ENCODE data around the gene ABCF1.
A peak's percentile ranks its signal among the peaks of the same experiment; 100 is the strongest.

The ABCF1 gene

GRCh38 chr6:30557683-30557981 lies 13.6 kb upstream of the ABCF1 start:
- no peak for DNase-seq (ENCODE audit: low read depth in 3 of 3)

GRCh38 chr6:30560930-30561329 lies 10.3 kb upstream of the ABCF1 start:
- no peak for DNase-seq (ENCODE audit: low read depth in 3 of 3)

DNA sequence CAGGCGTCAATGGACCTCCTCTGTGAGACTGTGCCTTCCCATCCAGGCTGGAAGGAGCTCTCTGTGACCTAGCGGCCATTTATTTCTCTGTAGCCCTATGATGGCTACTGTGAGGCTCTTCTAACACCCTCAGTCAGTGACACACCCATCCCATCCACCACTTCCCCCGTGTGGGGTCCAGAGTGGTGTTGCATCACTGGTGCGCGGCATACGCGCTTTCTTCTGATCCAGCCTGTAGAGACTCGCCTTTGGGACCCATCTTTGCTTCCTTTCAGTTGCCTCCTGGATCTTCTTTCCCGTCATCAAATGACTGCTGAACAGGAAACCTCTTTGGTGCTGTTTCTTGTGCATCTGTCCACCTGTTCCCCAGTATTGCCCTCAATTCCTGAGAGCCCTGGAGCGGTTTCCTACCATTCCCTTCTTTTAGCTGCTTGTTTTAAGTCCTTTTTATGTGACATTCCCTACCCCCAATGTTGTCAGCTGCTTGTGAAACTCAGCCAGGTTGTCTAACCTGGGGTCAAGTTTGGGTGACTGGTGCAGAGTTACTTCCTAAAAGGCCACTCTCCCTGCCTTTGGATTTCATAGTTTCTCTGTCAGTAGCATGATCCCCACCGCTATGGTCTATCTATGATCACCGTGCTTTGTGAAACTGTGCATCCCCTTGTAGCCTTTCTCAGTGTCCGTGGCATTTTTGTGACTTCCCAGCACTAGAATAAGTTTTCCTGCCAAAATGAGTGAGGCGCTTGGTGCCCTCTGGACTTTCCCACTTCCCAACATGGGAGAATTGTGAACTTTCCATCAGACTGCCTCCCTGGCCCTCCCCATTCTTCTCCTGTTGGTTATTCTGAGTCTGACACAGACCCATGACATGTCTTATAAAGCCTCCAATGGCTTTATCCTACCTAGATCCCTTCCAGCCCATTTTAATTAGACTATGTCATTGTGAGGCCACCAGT lies 8.5 kb upstream of the ABCF1 start:
- DNase-seq (ENCODE audit: low read depth in 3 of 3), result no peak

GRCh38 chr6:30564114-30564513 lies 7.1 kb upstream of the ABCF1 start:
- no peak for DNase-seq (ENCODE audit: low read depth in 3 of 3)

- no peak for DNase-seq (ENCODE audit: low read depth in 3 of 3)
These were observed 5.5 kb upstream of the ABCF1 start for GRCh38 chr6:30565772-30566171.

DNA sequence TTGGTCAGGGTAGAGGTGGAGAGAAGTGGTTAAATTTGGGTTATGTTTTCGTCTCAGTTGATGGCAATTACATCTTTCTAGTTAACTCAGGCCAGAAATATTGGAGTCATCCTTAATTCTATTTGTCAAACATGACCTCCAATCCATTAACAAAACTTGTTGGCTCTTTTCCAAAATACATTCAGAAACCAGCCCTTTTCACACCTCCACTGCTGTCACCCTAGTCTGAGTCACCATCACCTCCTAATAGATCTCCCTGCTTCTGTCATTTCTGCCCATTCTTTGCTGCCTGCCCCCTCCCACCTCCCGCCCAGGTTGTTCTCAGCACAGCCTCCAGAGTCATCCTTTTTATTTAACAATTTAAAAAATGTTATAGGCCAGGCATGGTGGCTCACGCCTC lies 3.0 kb upstream of the ABCF1 start:
- DNase-seq (ENCODE audit: low read depth in 3 of 3), result peak in 2 of 3 experiments; percentile 26 to 53

- no peak for DNase-seq (ENCODE audit: low read depth in 3 of 3)
These were observed 979 bp upstream of the ABCF1 start for GRCh38 chr6:30570263-30570662.

GRCh38 chr6:30570740-30571074 lies 535 bp upstream of the ABCF1 start:
- no peak for DNase-seq (ENCODE audit: low read depth in 3 of 3)

DNA sequence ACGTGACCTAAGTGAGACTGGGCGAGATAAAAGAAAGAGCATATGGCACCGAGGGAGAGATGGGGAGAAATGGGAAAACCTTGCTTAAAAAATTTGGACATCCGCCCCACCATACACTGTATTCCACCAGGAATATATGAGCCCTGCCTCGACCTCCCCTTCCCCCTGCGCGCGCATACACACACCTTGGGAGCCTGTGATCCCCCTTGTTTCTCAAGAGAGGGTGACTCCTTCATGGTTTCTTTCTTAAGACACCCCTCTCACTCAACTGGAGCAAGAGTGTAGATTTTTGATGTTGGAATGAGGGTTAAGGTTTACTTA lies 480 bp downstream of the ABCF1 start:
- DNase-seq (ENCODE audit: low read depth in 3 of 3), result no peak

DNA sequence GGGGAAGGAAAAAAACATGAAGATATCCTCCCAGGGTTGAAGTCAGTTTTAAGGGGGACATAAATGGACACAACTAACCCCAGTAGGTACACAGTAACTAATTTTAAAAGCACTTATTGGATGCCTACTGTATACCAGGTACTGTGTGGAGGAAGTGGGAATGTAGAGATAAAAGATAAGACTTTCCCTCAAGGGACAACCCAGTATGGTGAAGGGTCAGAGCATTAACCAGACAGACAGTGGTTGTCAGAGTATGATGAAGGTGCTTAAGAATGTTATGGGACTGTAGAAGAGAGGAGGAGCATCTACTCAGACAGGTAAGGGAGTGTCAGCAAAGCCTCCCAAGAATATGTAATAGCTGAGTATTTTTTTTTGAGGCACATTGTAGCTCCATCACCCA lies 906 bp downstream of the ABCF1 start:
- DNase-seq (ENCODE audit: low read depth in 3 of 3), result no peak

DNA sequence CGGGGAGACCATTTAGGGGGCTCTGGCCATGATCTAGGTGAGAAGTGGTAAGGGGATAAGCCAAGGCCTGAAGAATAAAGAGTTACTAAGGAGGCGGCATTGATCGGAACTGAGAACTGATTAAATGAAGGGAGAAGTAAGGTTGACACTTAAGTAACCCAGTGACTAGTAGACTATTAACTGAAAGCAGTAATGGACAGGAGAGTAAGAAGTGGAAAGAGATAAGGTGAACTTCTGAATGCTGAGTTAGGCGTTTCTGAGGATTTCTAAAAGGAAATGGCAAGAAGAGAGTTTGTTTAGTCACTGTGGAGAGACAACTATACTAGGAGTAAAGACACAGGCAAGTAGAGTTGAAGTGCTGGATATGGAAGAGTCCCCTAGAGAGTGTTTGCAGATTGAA lies 1.9 kb downstream of the ABCF1 start:
- DNase-seq (ENCODE audit: low read depth in 3 of 3), result no peak

DNA sequence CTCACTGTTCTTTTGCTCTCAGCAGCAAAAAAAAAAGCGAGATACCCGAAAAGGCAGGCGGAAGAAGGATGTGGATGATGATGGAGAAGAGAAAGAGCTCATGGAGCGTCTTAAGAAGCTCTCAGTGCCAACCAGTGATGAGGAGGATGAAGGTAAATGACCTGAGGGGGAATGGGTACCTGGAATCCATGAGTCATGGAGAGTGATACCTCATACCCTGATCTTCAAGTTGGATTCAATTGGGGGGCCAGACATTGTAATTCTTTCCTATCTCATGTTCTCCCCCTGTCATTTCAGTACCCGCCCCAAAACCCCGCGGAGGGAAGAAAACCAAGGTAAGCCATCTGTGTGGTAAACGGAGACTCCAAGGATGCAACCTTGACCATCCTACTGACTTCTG lies 6.8 kb downstream of the ABCF1 start:
- no peak for DNase-seq (ENCODE audit: low read depth in 3 of 3)

- DNase-seq (ENCODE audit: low read depth in 3 of 3), result no peak
These were observed 12.7 kb downstream of the ABCF1 start for GRCh38 chr6:30583921-30584320.

- DNase-seq (ENCODE audit: low read depth in 3 of 3), result no peak
These were observed 18.6 kb downstream of the ABCF1 start for GRCh38 chr6:30589754-30590358.

DNA sequence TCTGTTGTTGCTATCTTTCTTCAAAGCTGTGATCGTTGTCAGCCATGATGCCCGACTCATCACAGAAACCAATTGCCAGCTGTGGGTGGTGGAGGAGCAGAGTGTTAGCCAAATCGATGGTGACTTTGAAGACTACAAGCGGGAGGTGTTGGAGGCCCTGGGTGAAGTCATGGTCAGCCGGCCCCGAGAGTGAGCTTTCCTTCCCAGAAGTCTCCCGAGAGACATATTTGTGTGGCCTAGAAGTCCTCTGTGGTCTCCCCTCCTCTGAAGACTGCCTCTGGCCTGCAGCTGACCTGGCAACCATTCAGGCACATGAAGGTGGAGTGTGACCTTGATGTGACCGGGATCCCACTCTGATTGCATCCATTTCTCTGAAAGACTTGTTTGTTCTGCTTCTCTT lies 19.3 kb downstream of the ABCF1 start:
- DNase-seq (ENCODE audit: low read depth in 3 of 3), result no peak

GRCh38 chr6:30591008-30591407 lies 19.8 kb downstream of the ABCF1 start:
- no peak for DNase-seq (ENCODE audit: low read depth in 3 of 3)

- no peak for DNase-seq (ENCODE audit: low read depth in 3 of 3)
These were observed 21.0 kb downstream of the ABCF1 start for GRCh38 chr6:30592287-30592686.

GRCh38 chr6:30597315-30598144 lies 26.3 kb downstream of the ABCF1 start:
- peak; percentile 44 to 79 (median 71) for DNase-seq (ENCODE audit: low read depth in 3 of 3)

DNA sequence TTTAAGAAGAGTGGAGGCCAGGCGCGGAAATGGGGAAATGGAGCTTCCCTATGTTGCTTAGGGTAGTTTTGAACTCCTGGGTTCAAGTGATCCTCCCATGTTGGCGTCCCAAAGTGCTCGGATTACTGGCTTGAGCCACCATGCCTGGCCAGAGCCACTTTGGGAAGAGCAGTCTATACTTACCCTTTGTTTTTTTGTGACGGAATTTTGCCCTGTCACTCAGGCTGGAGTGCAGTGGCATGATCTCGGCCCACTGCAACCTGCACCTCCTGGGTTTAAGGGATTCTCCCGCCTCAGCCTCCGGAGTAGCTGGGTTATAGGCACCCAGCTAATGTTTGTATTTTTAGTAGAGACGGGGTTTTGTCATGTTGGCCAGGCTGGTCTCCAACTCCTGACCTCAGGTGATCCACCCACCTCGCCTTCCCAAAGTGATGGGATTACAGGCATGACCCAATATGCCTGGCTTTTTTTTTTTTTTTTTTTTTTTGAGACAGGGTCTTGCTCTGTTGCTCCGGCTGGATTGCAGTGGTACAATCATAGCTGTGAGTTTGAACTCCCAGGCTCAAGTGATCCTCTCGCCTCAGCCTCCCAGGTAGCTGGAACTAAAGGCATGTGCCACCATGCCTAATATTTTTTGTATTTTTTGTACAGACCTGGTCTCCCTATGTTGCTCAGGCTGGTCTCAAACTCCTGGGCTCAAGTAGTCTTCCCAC lies 27.8 kb downstream of the ABCF1 start:
- DNase-seq (ENCODE audit: low read depth in 3 of 3), result no peak

DNA sequence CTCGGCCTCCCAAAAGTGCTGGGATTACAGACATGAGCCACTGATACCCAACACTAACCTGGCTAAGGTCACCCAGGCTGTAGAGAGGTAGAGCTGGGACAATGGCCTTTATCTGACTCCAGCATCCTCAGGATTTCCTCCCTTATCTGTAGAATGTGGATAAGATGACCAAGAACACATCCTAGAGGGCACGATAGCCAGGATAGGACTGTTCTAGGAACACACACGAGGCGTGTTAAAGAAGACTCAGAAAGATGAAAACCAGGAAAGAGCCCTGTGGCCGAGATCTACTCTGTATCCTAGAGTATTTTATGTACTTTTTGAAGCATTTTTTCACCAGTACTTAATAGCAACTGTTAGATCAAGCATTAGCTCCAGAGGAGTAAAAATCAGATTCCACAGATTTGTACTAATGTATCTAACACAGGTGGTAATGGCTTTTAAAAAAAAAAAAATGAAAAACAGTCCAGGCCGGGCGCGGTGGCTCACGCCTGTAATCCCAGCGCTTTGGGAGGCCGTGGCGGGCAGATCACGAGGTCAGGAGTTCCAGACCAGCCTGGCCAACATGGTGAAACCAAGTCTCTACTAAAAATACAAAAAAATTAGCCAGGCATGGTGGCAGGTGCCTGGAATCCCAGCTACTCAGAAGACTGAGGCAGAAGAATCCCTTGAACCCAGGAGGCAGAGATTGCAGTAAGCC lies 28.5 kb downstream of the ABCF1 start:
- no peak for DNase-seq (ENCODE audit: low read depth in 3 of 3)

- DNase-seq (ENCODE audit: low read depth in 3 of 3), result no peak
These were observed 29.3 kb downstream of the ABCF1 start for GRCh38 chr6:30600451-30600961.
